SK-N-SH treated with all-trans-retinoic acid at 6 μM for 48 hours (cell line): ENCODE data around the gene LTO1.

Source experiments
- ATAC-seq: fragments of 200-7000 bp; cut with Tn5 transposase; 3 replicates; pipeline ENCODE4 v1.9.1; 2020; ENCODE audit warnings: mild to moderate bottlenecking, moderate library complexity
- ARNTL ChIP-seq: fragments of 450-650 bp; formaldehyde crosslinking; IDR thresholded peaks from 2 replicates; pipeline ENCODE4 v1.5.0; 2020; ENCODE audit warnings: low read depth, mild to moderate bottlenecking, moderate library complexity, borderline replicate concordance
- BACH2 ChIP-seq: fragments of 250-450 bp; sonication (Bioruptor Pico); IDR thresholded peaks from 2 replicates; pipeline ENCODE4 v1.9.0; 2021; ENCODE audit warnings: mild to moderate bottlenecking, borderline replicate concordance
- CSDC2 ChIP-seq: fragments of 250-450 bp; sonication (Bioruptor Pico); IDR thresholded peaks from 2 replicates; pipeline ENCODE4 v1.5.0; 2020; ENCODE audit warnings: mild to moderate bottlenecking, moderate library complexity
- ESRRG ChIP-seq: fragments of 250-450 bp; sonication (Bioruptor Pico); IDR thresholded peaks from 2 replicates; pipeline ENCODE4 v1.6.1; 2021; ENCODE audit warnings: mild to moderate bottlenecking
- ISL1 ChIP-seq: fragments of 250-450 bp; sonication (Bioruptor Pico); IDR thresholded peaks from 2 replicates; pipeline ENCODE4 v2.1.2; 2022; ENCODE audit warnings: mild to moderate bottlenecking, moderate library complexity
- OSR1 ChIP-seq: fragments of 250-450 bp; sonication (Bioruptor Pico); IDR thresholded peaks from 2 replicates; pipeline ENCODE4 v1.8.0; 2022; ENCODE audit warnings: moderate library complexity, mild to moderate bottlenecking, inconsistent platforms
- PPARA ChIP-seq: fragments of 250-450 bp; sonication (Bioruptor Pico); IDR thresholded peaks from 2 replicates; pipeline ENCODE4 v1.5.0; 2020; ENCODE audit warnings: mild to moderate bottlenecking, borderline replicate concordance
- RARB ChIP-seq: fragments of 250-450 bp; sonication (Bioruptor Pico); IDR thresholded peaks from 2 replicates; pipeline ENCODE4 v1.8.0; 2021; ENCODE audit warnings: mild to moderate bottlenecking, moderate library complexity
- SNAI2 ChIP-seq: fragments of 250-450 bp; sonication (Bioruptor Pico); IDR thresholded peaks from 2 replicates; pipeline ENCODE4 v1.5.0; 2020; ENCODE audit warnings: mild to moderate bottlenecking, moderate library complexity
- TCF4 ChIP-seq: fragments of 250-450 bp; sonication (Bioruptor Pico); IDR thresholded peaks from 2 replicates; pipeline ENCODE4 v1.8.0; 2021; ENCODE audit warnings: mild to moderate bottlenecking, moderate library complexity, borderline replicate concordance
- TOX ChIP-seq: fragments of 250-450 bp; sonication (Bioruptor Pico); IDR thresholded peaks from 2 replicates; pipeline ENCODE4 v1.8.0; 2021; ENCODE audit warnings: mild to moderate bottlenecking, moderate library complexity, borderline replicate concordance
- ZC3H10 ChIP-seq: fragments of 250-450 bp; sonication (Bioruptor Pico); IDR thresholded peaks from 2 replicates; pipeline ENCODE4 v1.5.1; 2021; ENCODE audit warnings: mild to moderate bottlenecking, moderate library complexity
- ZFP3 ChIP-seq: fragments of 250-450 bp; sonication (Bioruptor Pico); IDR thresholded peaks from 2 replicates; pipeline ENCODE4 v1.5.0; 2020; ENCODE audit warnings: mild to moderate bottlenecking, moderate library complexity
- ZFP30 ChIP-seq: fragments of 450-650 bp; formaldehyde crosslinking; IDR thresholded peaks from 2 replicates; pipeline ENCODE4 v1.5.0; 2022; ENCODE audit warnings: mild to moderate bottlenecking, moderate library complexity
- ZNF565 ChIP-seq: fragments of 450-650 bp; formaldehyde crosslinking; conservative IDR thresholded peaks from 2 replicates; pipeline ENCODE4 v1.5.0; 2020; ENCODE audit warnings: low read depth, mild to moderate bottlenecking, moderate library complexity
- ZNF70 ChIP-seq: fragments of 450-650 bp; formaldehyde crosslinking; IDR thresholded peaks from 2 replicates; pipeline ENCODE4 v1.5.0; 2020; ENCODE audit warnings: mild to moderate bottlenecking, moderate library complexity
- ZNF8 ChIP-seq: fragments of 450-650 bp; formaldehyde crosslinking; IDR thresholded peaks from 2 replicates; pipeline ENCODE4 v1.5.0; 2020; ENCODE audit warnings: mild to moderate bottlenecking, moderate library complexity
- TF ChIP-seq, protein P1 (sequence below): fragments of 250-450 bp; sonication (Bioruptor Pico); IDR thresholded peaks from 2 replicates; pipeline ENCODE4 v1.5.1; 2020; ENCODE audit warnings: low read depth, mild to moderate bottlenecking, moderate library complexity
- TF ChIP-seq, protein P2 (sequence below): fragments of 250-450 bp; sonication (Bioruptor Pico); IDR thresholded peaks from 2 replicates; pipeline ENCODE4 v1.5.0; 2020; ENCODE audit warnings: mild to moderate bottlenecking, moderate library complexity
- TF ChIP-seq, protein P3 (sequence below): fragments of 250-450 bp; sonication (Bioruptor Pico); IDR thresholded peaks from 2 replicates; pipeline ENCODE4 v1.8.0; 2021; ENCODE audit warnings: low read depth, mild to moderate bottlenecking, moderate library complexity, borderline replicate concordance
- TF ChIP-seq, protein P4 (sequence below): fragments of 250-450 bp; sonication (Bioruptor Pico); IDR thresholded peaks from 2 replicates; pipeline ENCODE4 v1.8.0; 2020; ENCODE audit warnings: mild to moderate bottlenecking, moderate library complexity, borderline replicate concordance
- TF ChIP-seq, protein P5 (sequence below): fragments of 250-450 bp; sonication (Bioruptor Pico); IDR thresholded peaks from 2 replicates; pipeline ENCODE4 v1.5.1; 2021; ENCODE audit warnings: mild to moderate bottlenecking, moderate library complexity

The LTO1 gene

DNA sequence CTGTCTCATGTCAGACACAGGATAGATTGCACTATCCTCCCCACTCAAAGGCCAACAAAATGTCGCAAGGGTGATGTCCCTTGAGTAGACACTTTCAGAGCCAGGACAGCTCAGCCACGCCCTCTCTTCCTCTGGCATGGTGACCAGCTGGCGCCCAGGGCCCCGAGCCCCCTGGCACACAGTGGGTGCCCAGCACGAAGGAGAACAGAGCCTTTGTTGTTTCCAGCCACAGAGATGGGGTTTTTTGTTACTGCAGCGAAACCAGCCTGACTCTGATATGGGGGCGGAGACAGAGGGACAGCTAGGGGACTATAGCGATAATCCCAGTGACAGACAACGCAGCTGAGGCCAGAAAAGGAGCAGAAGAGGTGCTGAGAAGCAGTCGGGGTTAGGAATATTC lies 57.5 kb downstream of the LTO1 start:
- no peak for ATAC-seq
- no peak for TF ChIP-seq ZNF8 (CRISPR knock-in tag)
- TF ChIP-seq, protein P1, sequence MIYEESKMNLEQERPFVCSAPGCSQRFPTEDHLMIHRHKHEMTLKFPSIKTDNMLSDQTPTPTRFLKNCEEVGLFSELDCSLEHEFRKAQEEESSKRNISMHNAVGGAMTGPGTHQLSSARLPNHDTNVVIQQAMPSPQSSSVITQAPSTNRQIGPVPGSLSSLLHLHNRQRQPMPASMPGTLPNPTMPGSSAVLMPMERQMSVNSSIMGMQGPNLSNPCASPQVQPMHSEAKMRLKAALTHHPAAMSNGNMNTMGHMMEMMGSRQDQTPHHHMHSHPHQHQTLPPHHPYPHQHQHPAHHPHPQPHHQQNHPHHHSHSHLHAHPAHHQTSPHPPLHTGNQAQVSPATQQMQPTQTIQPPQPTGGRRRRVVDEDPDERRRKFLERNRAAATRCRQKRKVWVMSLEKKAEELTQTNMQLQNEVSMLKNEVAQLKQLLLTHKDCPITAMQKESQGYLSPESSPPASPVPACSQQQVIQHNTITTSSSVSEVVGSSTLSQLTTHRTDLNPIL (CRISPR knock-in tag) = no peak
- TF ChIP-seq, protein P2, sequence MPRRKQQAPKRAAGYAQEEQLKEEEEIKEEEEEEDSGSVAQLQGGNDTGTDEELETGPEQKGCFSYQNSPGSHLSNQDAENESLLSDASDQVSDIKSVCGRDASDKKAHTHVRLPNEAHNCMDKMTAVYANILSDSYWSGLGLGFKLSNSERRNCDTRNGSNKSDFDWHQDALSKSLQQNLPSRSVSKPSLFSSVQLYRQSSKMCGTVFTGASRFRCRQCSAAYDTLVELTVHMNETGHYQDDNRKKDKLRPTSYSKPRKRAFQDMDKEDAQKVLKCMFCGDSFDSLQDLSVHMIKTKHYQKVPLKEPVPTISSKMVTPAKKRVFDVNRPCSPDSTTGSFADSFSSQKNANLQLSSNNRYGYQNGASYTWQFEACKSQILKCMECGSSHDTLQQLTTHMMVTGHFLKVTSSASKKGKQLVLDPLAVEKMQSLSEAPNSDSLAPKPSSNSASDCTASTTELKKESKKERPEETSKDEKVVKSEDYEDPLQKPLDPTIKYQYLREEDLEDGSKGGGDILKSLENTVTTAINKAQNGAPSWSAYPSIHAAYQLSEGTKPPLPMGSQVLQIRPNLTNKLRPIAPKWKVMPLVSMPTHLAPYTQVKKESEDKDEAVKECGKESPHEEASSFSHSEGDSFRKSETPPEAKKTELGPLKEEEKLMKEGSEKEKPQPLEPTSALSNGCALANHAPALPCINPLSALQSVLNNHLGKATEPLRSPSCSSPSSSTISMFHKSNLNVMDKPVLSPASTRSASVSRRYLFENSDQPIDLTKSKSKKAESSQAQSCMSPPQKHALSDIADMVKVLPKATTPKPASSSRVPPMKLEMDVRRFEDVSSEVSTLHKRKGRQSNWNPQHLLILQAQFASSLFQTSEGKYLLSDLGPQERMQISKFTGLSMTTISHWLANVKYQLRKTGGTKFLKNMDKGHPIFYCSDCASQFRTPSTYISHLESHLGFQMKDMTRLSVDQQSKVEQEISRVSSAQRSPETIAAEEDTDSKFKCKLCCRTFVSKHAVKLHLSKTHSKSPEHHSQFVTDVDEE (CRISPR knock-in tag) = no peak
- TF ChIP-seq ZFP30 (CRISPR knock-in tag) = no peak
- TF ChIP-seq, protein P3, sequence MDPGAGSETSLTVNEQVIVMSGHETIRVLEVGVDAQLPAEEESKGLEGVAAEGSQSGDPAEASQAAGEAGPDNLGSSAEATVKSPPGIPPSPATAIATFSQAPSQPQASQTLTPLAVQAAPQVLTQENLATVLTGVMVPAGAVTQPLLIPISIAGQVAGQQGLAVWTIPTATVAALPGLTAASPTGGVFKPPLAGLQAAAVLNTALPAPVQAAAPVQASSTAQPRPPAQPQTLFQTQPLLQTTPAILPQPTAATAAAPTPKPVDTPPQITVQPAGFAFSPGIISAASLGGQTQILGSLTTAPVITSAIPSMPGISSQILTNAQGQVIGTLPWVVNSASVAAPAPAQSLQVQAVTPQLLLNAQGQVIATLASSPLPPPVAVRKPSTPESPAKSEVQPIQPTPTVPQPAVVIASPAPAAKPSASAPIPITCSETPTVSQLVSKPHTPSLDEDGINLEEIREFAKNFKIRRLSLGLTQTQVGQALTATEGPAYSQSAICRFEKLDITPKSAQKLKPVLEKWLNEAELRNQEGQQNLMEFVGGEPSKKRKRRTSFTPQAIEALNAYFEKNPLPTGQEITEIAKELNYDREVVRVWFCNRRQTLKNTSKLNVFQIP (CRISPR knock-in tag) = no peak
- TF ChIP-seq BACH2 (CRISPR knock-in tag) = no peak
- TF ChIP-seq ESRRG (CRISPR knock-in tag) = no peak
- TF ChIP-seq PPARA (CRISPR knock-in tag) = no peak
- TF ChIP-seq OSR1 (CRISPR knock-in tag) = no peak
- TF ChIP-seq ARNTL (CRISPR knock-in tag) = no peak
- no peak for TF ChIP-seq ZFP3
- TF ChIP-seq, protein P4, sequence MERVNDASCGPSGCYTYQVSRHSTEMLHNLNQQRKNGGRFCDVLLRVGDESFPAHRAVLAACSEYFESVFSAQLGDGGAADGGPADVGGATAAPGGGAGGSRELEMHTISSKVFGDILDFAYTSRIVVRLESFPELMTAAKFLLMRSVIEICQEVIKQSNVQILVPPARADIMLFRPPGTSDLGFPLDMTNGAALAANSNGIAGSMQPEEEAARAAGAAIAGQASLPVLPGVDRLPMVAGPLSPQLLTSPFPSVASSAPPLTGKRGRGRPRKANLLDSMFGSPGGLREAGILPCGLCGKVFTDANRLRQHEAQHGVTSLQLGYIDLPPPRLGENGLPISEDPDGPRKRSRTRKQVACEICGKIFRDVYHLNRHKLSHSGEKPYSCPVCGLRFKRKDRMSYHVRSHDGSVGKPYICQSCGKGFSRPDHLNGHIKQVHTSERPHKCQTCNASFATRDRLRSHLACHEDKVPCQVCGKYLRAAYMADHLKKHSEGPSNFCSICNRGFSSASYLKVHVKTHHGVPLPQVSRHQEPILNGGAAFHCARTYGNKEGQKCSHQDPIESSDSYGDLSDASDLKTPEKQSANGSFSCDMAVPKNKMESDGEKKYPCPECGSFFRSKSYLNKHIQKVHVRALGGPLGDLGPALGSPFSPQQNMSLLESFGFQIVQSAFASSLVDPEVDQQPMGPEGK (CRISPR knock-in tag) = no peak
- TF ChIP-seq ISL1 (CRISPR knock-in tag) = no peak
- TF ChIP-seq RARB (CRISPR knock-in tag) = no peak
- TF ChIP-seq CSDC2 (CRISPR knock-in tag) = no peak
- no peak for TF ChIP-seq ZNF70
- no peak for TF ChIP-seq TCF4 (CRISPR knock-in tag)
- no peak for TF ChIP-seq ZNF565
- TF ChIP-seq, protein P5, sequence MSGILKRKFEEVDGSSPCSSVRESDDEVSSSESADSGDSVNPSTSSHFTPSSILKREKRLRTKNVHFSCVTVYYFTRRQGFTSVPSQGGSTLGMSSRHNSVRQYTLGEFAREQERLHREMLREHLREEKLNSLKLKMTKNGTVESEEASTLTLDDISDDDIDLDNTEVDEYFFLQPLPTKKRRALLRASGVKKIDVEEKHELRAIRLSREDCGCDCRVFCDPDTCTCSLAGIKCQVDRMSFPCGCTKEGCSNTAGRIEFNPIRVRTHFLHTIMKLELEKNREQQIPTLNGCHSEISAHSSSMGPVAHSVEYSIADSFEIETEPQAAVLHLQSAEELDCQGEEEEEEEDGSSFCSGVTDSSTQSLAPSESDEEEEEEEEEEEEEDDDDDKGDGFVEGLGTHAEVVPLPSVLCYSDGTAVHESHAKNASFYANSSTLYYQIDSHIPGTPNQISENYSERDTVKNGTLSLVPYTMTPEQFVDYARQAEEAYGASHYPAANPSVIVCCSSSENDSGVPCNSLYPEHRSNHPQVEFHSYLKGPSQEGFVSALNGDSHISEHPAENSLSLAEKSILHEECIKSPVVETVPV = no peak
- TF ChIP-seq, all 23 proteins: peak for 0

DNA sequence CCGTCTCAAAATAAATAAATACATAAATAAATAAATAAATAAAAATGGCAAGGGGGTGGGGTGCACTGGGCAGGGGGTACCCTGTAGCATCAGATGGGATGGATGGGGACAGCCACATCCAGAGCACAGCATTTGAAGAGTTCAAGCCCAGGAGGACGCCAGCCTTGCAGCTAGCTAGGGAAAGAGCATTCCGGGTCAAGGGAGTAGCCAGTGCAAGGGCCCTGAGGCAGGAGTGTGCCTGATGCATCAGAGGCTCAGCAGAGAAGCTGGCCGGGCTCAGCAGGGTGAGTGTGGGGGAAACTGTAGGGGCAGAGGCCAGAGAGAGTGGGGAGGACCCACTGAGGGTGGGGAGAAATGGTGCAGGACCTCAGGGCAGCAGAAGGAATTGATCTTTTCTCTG lies 57.9 kb downstream of the LTO1 start:
- ATAC-seq = no peak
- TF ChIP-seq, protein P3 (CRISPR knock-in tag) = no peak
- TF ChIP-seq RARB (CRISPR knock-in tag) (no peak), ZFP3 (no peak), ESRRG (CRISPR knock-in tag) (no peak), ISL1 (CRISPR knock-in tag) (no peak), CSDC2 (CRISPR knock-in tag) (no peak), ZNF8 (CRISPR knock-in tag) (no peak), TCF4 (CRISPR knock-in tag) (no peak), TOX (no peak), SNAI2 (CRISPR knock-in tag) (no peak), ZC3H10 (CRISPR knock-in tag) (no peak), ZFP30 (CRISPR knock-in tag) (no peak)
- TF ChIP-seq, protein P4 (CRISPR knock-in tag) = no peak
- TF ChIP-seq, protein P2 (CRISPR knock-in tag) = no peak
- TF ChIP-seq, protein P1 (CRISPR knock-in tag) = no peak
